Omental fat pad (tissue), 4 donors: ENCODE measurements around the gene SCAF1. TPM values are rescaled to one million over a fixed set of nuclear protein-coding genes. Genes with fewer than 3 reads are reported as not detected.

Experiments
- ATAC-seq: fragments of 150-250 bp; one replicate; pipeline ENCODE4 v1.9.1; 2016; ENCODE audit warnings: mild to moderate bottlenecking, moderate library complexity; ENCODE audit not compliant: low FRiP score
- DNase-seq: peaks from one replicate; pipeline ENCODE4 v3.0.0-alpha.2; 2019; ENCODE audit warnings: low spot score
- CTCF ChIP-seq, 3 donors: fragments of 450-650 bp; IDR thresholded peaks; one replicate each; pipeline ENCODE4 v1.5.1; 2016 to 2017; ENCODE audit warnings: antibody characterized with exemption in 3 of 3, mild to moderate bottlenecking in 3 of 3, moderate library complexity in 2 of 3
- total RNA-seq, 4 donors: library from RNA; depleted of rRNA; stranded (reverse); fragments of >200 nt; gene quantifications; one replicate each; pipeline ENCODE4 v1.1.0, GENCODE V29; 2016

Gene SCAF1
- total RNA-seq, 4 donors from 2014 or later = 8.8 to 13.6 (median 11.5) TPM

- TF ChIP-seq CTCF (IDR thresholded peaks at IDR 0.05) = no peak
- ATAC-seq (no peak), DNase-seq (no peak)
These were observed 54.1 kb downstream of the SCAF1 start for GRCh38 chr19:49696115-49696514.

- no peak for TF ChIP-seq CTCF (IDR thresholded peaks at IDR 0.05)
- no peak for ATAC-seq
- DNase-seq = no peak
These were observed 54.9 kb downstream of the SCAF1 start for GRCh38 chr19:49696865-49697264.

GRCh38 chr19:49699364-49699763, 57.4 kb downstream of the SCAF1 start:
- DNase-seq (no peak), ATAC-seq (no peak)
- TF ChIP-seq CTCF (IDR thresholded peaks at IDR 0.05) = no peak

- ATAC-seq = no peak
- no peak for TF ChIP-seq CTCF (IDR thresholded peaks at IDR 0.05)
- DNase-seq = no peak
These were observed 58.6 kb downstream of the SCAF1 start for GRCh38 chr19:49700563-49700962.

GRCh38 chr19:49701271-49701786, 59.3 kb downstream of the SCAF1 start:
- no peak for ATAC-seq
- TF ChIP-seq CTCF (IDR thresholded peaks at IDR 0.05) = no peak
- DNase-seq = no peak

- ATAC-seq = no peak
- no peak for TF ChIP-seq CTCF (IDR thresholded peaks at IDR 0.05)
- no peak for DNase-seq
These were observed 63.1 kb downstream of the SCAF1 start for GRCh38 chr19:49704888-49705642.

GRCh38 chr19:49705919-49706318, 63.9 kb downstream of the SCAF1 start:
- no peak for TF ChIP-seq CTCF (IDR thresholded peaks at IDR 0.05)
- ATAC-seq (no peak), DNase-seq (no peak)
